Smooth muscle cell (in vitro differentiated cells): Measurements from ENCODE around the gene ZNF189. TPM values are rescaled to one million over a fixed set of nuclear protein-coding genes. Genes with fewer than 3 reads are reported as not detected.
A peak's percentile ranks its signal among the peaks of the same experiment; 100 is the strongest.

ENCODE experiments used
- DNase-seq: peaks from one replicate; lab custom pipeline; 2025; ENCODE audit not compliant: unreplicated experiment; lab: John Stamatoyannopoulos, UW
- H2AFZ ChIP-seq: fragments of 200-600 bp; sonication (generic); 2 replicates; pipeline ENCODE4 v1.6.0; 2016; ENCODE audit warnings: antibody characterized with exemption, low read depth, mild to moderate bottlenecking
- H3F3A ChIP-seq: fragments of 200-600 bp; sonication (generic); 2 replicates; pipeline ENCODE4 v1.6.0; 2017; ENCODE audit warnings: antibody characterized with exemption, low read depth
- H3K27ac ChIP-seq: fragments of 200-600 bp; sonication (generic); 2 replicates; pipeline ENCODE4 v1.5.1; 2016; ENCODE audit warnings: low read depth, mild to moderate bottlenecking
- H3K27me3 ChIP-seq: fragments of 200-600 bp; sonication (generic); 2 replicates; pipeline ENCODE4 v1.6.1; 2016; ENCODE audit warnings: low read depth, mild to moderate bottlenecking
- H3K36me3 ChIP-seq: fragments of 200-600 bp; sonication (generic); 2 replicates; pipeline ENCODE4 v1.5.1; 2016; ENCODE audit warnings: low read depth
- H3K4me1 ChIP-seq: fragments of 200-600 bp; sonication (generic); 2 replicates; pipeline ENCODE4 v1.5.1; 2016; ENCODE audit warnings: low read depth
- H3K4me2 ChIP-seq: fragments of 200-600 bp; sonication (generic); 2 replicates; pipeline ENCODE4 v1.6.0; 2016; ENCODE audit warnings: mild to moderate bottlenecking
- H3K4me3 ChIP-seq: fragments of 200-600 bp; sonication (generic); 2 replicates; pipeline ENCODE4 v1.5.1; 2016; ENCODE audit warnings: mild to moderate bottlenecking
- H3K79me2 ChIP-seq: fragments of 200-600 bp; sonication (generic); 2 replicates; pipeline ENCODE4 v1.6.0; 2016; ENCODE audit warnings: low read depth, mild to moderate bottlenecking
- H3K9ac ChIP-seq: fragments of 200-600 bp; sonication (generic); 2 replicates; pipeline ENCODE4 v1.6.0; 2016; ENCODE audit warnings: low read depth
- H3K9me3 ChIP-seq: fragments of 200-600 bp; sonication (generic); replicated peaks from 2 replicates; pipeline ENCODE4 v1.5.1; 2016; ENCODE audit warnings: low read depth
- H4K20me1 ChIP-seq: fragments of 200-600 bp; sonication (generic); 2 replicates; pipeline ENCODE4 v1.6.0; 2016; ENCODE audit warnings: low read depth
- CTCF ChIP-seq: fragments of 200-600 bp; sonication (generic); IDR thresholded peaks from 2 replicates; pipeline ENCODE4 v1.5.1; 2017; ENCODE audit warnings: borderline replicate concordance, mild to moderate bottlenecking, antibody characterized with exemption; ENCODE audit not compliant: insufficient read depth, poor library complexity, severe bottlenecking
- WGBS: methylation state at CpG from one replicate; pipeline ENCODE4 v1.1.7; 2016; ENCODE audit warnings: low lambda C conversion rate; 5-methylcytosine and 5-hydroxymethylcytosine counted together
- polyA plus RNA-seq: library from polyadenylated mRNA; unstranded; fragments of >200 nt; fragmentation: Nextera tagmentation; extraction: Ambion mirVana; gene quantifications from 2 replicates; pipeline ENCODE4 v1.2.1, GENCODE V29; 2016
- total RNA-seq: library from RNA; depleted of rRNA; stranded (reverse); fragments of >200 nt; gene quantifications from 2 replicates; pipeline ENCODE4 v1.2.3, GENCODE V29; 2014

The ZNF189 gene
- total and polyA plus RNA-seq, 2 experiments from 2014 or later: 2.7 to 12.9 TPM

- Histone ChIP-seq H3F3A (no peaks in the 10 kb centered on the region), H3K4me2 (no peak overlapping the region), H3K27me3 (no peaks in the 10 kb centered on the region), H4K20me1 (no peaks in the 10 kb centered on the region), H3K9me3 (no peaks in the 10 kb centered on the region), H3K36me3 (no peaks in the 10 kb centered on the region), H3K4me1 (peaks cover 4% of the 10 kb centered on the region), H3K79me2 (no peaks in the 10 kb centered on the region), H3K4me3 (no peak overlapping the region), H3K9ac (no peak overlapping the region), H2AFZ (no peak overlapping the region), H3K27ac (no peak overlapping the region)
- no peak for DNase-seq
- TF ChIP-seq CTCF: no peak
Observed at GRCh38 chr9:101365181-101365580, 33.5 kb upstream of the ZNF189 start.

- no peak overlapping the region for H3K9ac ChIP-seq
- H3K27ac ChIP-seq: no peak overlapping the region
- no peaks in the 10 kb centered on the region for H4K20me1 ChIP-seq
- H3K4me3 ChIP-seq: no peak overlapping the region
- H3K79me2 ChIP-seq: no peaks in the 10 kb centered on the region
- no peaks in the 10 kb centered on the region for H3K36me3 ChIP-seq
- H3K4me1 ChIP-seq: peaks cover 4% of the 10 kb centered on the region
- no peaks in the 10 kb centered on the region for H3K9me3 ChIP-seq
- H3F3A ChIP-seq: no peaks in the 10 kb centered on the region
- 37% methylated on average over 5 of the region's 5 CpGs for WGBS
- H2AFZ ChIP-seq: no peak overlapping the region
- DNase-seq: no peak
- H3K27me3 ChIP-seq: no peaks in the 10 kb centered on the region
- no peak for TF ChIP-seq CTCF
- peak overlapping the region; percentile 63 for H3K4me2 ChIP-seq
Observed at GRCh38 chr9:101366038-101366756, 32.5 kb upstream of the ZNF189 start.

DNA sequence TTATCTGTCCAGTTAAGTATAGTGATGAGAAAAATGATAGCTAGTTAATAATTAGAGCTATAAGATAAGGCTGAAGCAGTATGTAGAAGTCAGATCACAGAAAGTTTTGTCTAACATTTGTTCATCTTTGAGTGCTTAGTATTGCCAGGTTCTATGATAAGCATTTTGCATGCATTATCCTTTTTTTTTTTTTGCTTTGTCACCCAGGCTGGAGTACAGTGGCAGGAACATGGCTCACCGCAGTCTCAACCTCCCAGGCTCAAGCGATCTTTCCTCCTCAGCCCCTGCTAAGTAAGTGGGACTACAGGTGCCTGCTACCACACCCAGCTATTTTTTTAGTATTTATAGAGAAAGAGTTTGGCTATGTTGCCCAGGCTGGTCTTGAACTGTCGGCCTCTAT lies 31.3 kb upstream of the ZNF189 start:
- H4K20me1 ChIP-seq: no peaks in the 10 kb centered on the region

More for the DNA sequence above, 31.3 kb upstream of the ZNF189 start:
- 96% methylated on average over 3 of the region's 3 CpGs for WGBS
- H3K4me3 ChIP-seq: no peak overlapping the region
- no peak overlapping the region for H2AFZ ChIP-seq
- H3K4me1 ChIP-seq: peaks cover 4% of the 10 kb centered on the region
- no peak overlapping the region for H3K27ac ChIP-seq
- H3K9ac ChIP-seq: no peak overlapping the region
- DNase-seq: no peak
- TF ChIP-seq CTCF: no peak
- H3K4me2 ChIP-seq: no peak overlapping the region
- no peaks in the 10 kb centered on the region for H3K9me3 ChIP-seq
- no peaks in the 10 kb centered on the region for H3F3A ChIP-seq
- no peaks in the 10 kb centered on the region for H3K79me2 ChIP-seq
- H3K36me3 ChIP-seq: no peaks in the 10 kb centered on the region
- no peaks in the 10 kb centered on the region for H3K27me3 ChIP-seq
